HG03439 (cell line): Measurements from ENCODE around the gene ARL10.

ENCODE experiments used
- ATAC-seq: cut with Tn5 transposase; IDR thresholded peaks from one replicate; pipeline ENCODE4 v1.9.1; 2021; ENCODE audit warnings: mild to moderate bottlenecking, moderate library complexity; ENCODE audit not compliant: unreplicated experiment

The ARL10 gene

DNA sequence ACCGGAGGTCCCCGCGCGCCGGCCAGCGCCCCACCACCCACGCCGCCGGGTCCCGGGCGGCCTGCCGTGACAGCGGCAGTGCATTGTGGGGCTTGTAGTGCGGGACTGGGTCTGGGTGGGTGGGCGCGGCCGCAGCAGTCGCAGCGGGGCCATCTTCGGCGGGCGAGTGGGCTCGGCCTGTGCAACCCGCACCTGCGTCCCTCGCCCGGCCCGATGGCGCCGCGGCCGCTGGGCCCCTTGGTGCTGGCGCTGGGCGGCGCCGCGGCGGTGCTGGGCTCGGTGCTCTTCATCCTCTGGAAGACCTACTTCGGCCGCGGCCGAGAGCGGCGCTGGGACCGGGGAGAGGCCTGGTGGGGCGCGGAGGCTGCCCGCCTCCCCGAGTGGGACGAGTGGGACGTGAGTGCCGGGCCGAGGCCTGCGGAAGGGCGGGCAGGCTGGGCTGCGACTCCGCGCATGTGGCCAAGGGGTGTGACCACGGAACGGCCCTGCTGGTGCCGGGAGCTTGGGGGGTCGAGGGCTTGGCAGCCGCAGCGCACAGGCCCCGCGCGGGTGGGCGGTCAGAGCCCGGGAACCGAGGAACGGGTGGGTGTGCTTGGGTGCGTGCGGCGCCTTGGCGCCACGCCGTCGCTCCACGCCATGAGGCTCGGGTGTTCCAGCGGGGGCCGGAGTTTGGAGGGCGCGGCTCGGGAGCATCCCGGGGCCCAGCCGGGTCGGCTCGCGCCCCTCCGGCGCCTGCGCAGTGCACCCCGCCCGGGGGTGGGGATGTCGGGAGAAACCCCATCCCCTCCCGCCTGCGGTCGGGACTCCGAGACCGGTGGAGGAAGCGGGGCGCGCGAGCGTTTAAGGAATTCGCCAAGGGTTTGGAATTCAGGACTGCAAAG lies at the start of gene ARL10:
TSS of gene ARL10 (plus strand) at position 137 of the 881 bp plus-strand sequence. CDS start at position 214, 77 bp downstream.
- no peak for ATAC-seq

- no peak for ATAC-seq
Observed at GRCh38 chr5:176317534-176318374, 47.5 kb upstream of the ARL10 start.

GRCh38 chr5:176319827-176320554 lies 45.3 kb upstream of the ARL10 start:
- no peak for ATAC-seq

DNA sequence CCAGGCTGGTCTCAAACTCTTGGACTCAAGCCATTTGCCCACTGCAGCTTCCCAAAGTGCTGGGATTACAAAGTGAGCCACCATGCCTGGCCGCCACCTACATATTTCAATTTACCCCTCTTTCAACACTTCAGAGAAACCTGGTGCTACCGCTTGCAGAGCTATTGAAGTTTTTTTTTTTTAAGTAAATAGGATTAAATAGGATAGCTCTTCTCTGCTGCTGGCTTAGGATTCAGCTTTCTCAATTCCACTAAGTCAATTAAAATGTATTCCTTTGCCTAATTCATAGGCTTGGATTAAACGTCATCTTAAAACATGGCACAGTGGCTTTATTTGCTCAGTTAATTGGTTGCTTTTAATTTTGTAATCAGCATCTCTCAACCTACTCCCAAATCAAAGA lies 44.7 kb upstream of the ARL10 start:
- ATAC-seq = no peak

DNA sequence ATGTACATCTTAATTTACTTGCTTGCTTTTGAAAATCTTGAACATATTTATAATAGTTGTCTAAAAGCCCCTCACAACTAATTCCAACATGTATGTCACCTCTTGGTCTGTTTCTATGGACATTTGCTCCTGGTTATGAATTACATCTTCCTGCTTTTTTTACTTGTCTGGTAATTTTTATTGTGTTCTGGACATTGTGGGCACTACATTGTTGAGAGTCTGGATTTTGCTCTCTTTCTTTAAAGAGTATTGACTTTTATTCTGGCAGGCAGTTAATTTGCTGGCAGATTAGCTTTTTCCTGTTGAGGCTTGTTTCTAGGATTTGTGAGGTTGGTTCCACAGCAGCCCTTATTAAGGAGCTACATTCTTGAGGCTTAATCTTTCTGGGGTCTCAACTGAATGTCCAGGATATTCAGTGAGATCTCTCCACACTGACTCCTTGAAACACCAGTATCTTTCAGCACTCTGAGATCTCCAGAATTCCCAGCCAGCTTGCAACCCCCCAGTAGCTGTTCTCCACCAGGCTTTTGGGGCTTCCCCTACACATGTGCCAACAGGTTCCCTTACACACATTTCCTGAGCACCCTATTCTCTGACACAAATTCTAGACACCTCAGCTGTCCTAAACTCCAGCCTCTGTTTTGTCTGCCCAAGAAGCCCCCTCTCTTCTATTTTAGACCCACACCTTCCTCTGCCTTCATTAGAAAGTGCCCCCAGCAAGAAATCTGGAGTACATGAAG lies 31.1 kb upstream of the ARL10 start:
- no peak for ATAC-seq

- ATAC-seq = no peak
Observed at GRCh38 chr5:176337913-176338312, 27.4 kb upstream of the ARL10 start.

DNA sequence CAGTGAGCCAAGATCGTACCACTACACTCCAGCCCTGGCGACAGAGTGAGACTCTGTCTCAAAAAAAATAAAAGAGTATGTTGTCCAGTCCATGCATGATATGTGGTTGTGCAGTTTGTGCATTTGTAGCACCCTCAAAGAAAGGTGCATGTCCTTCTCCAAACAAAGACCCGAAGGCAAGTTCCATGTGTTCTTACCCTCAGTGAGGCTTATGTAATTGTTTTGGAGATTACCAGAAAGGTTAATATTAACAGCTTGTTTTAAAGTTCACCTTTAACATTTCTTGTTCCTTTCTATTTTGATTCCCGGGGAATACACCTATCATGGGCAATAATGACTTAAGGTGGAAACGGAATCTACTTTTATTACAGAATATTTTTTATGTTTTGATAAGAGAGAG lies 26.0 kb upstream of the ARL10 start:
- no peak for ATAC-seq

- no peak for ATAC-seq
Observed at GRCh38 chr5:176341325-176342157, 23.7 kb upstream of the ARL10 start.

DNA sequence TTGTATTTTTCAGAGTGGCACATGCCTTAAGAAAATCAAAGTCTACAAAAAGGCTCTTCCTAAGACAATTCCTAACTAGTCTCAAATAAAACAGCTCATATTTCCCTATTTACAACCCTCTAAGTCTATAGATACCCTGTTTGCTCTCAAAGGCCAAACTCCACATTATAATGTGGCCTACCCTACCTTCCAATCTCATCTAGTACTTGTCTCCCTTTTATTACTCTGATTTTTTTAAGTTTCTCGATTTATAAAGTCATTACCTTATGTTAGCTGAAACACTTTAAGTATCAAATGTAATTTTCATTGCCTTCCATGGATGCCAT lies 23.2 kb upstream of the ARL10 start:
- ATAC-seq = no peak

DNA sequence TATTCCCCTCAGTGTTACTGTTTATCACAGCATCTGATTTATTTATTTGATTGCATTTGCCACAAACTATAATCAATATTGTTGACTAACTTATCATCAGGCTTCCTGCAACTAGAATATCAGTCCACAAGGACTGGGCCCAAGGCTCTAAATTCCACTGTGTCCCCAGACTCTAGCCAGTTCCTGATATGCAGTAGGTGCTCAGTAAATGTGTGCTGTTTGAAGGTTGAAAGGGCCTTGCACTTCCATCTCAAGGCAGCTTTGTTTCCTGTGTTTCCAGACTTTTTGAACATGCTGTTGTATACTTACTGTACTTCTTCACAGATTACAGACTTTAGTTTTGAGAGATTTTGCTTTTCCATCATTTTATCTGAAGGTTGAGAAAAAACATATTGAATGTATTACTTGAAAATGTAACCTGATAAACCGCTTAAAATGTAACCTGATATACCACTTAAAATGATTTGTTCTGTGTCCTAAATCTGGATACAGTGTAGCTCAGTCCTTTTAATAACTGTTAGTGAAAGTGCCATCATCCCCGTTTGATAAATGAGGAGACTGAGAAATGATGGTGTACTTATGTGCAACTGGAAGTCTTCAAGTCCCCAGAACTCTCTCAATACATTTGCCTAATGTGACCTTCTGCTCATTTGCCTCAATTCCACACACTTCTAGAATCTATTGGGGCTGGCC lies 22.4 kb upstream of the ARL10 start:
- no peak for ATAC-seq

GRCh38 chr5:176350416-176350815 lies 14.9 kb upstream of the ARL10 start:
- ATAC-seq = no peak

DNA sequence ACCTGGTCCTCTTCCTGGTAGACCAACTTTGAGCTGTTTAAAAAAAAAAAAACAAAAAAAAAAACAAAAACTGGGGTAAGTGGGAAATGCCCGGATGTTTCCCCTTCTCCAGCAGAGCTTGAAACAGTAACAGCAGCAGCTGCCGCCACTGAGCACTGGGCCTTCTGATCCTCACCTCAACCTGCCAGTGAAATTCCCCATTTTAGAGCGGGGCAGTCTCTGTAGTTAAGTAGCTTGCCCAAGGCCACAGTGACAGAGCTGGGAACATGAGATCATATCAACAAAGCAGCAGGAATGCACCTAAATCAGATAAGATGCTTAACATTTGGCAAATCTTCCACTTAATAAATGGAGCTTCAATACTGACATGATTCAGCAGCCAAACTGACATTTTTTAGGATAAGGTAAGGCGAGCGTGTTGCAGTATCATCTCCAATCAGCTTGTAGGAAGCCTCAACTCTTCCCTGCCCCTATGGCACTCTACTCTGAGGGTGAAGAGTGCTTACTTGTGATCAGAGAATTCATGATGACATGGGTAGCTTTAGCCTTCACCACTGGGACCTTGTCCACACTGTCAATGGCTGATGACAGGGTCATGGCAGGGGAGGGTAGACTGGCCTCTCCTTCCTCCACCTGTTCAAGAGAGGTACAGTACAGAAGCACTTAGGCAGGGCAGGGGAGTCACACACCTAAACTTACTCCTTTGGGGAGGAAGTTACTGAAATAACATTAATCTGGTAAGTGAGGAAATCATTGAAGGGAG lies 13.0 kb upstream of the ARL10 start:
- ATAC-seq = no peak

- no peak for ATAC-seq
Observed at GRCh38 chr5:176353533-176353932, 11.8 kb upstream of the ARL10 start.

- ATAC-seq = no peak
Observed at GRCh38 chr5:176355400-176356178, 9.7 kb upstream of the ARL10 start.

GRCh38 chr5:176356179-176356566 lies 9.1 kb upstream of the ARL10 start:
- ATAC-seq = no peak

DNA sequence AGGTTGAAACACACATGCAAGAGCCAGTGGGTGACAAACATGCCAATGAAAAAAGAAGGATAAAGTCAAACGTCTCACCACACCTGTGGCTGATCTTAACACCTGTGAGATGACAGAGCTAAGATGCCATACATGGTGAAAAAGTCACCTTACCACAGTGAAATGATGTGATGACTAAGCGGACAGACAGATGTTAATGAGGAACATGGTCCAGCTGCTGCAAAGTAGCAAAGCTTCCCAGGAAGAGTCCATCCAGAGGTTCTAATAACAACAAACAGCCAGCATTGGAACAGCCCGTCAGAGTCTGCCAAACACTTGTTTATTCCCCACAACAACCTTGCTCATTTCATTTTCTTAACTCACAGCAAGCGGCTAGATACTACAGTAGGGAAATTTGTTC lies 5.6 kb upstream of the ARL10 start:
- no peak for ATAC-seq

- peak; percentile 24 for ATAC-seq
Observed at GRCh38 chr5:176360894-176361436, 4.3 kb upstream of the ARL10 start.
